ENCODE measurements around the gene ABR. TPM values are rescaled to one million over a fixed set of nuclear protein-coding genes. Genes with fewer than 3 reads are reported as not detected.
"Not testable (repeated sequence)": the region's sequence is repeated elsewhere in the genome, so short reads cannot be mapped to it uniquely, and the experiment has no call there.

Gene ABR
- total RNA-seq, 2 donors from 2014 or later = 79.1 to 80.5 TPM

DNA sequence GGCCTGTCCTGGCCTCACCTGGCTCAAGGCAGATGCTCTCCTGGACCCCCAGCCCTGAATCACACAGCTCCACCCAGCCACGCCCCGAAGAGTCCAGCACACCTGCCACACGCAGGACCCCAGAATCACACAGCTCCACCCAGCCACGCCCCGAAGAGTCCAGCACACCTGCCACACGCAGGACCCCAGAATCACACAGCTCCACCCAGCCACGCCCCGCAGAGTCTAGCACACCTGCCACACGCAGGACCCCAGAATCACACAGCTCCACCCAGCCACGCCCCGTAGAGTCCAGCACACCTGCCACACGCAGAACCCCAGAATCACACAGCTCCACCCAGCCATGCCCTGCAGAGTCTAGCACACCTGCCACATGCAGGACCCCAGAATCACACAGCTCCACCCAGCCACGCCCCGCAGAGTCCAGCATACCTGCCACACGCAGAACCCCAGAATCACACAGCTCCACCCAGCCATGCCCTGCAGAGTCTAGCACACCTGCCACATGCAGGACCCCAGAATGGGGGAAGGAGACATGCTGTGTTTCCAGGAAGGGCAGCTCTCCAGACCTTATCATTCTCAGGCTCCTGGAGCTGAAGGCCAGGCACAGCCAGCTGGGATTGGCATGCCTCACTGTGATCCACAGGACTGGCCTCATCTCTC is 105.7 kb downstream of the ABR start:
- not testable (repeated sequence) for H3K4me1 Mint-ChIP-seq (ENCODE audit: low read depth in 2 of 2); H3K27ac Mint-ChIP-seq; H3K4me3 Mint-ChIP-seq; DNase-seq (ENCODE audit: low spot score); ATAC-seq; H3K9me3 Mint-ChIP-seq; H3K27me3 Mint-ChIP-seq; H3K36me3 Mint-ChIP-seq

- no peaks in the 10 kb centered on the region for H3K27me3 Mint-ChIP-seq
- no peak for DNase-seq (ENCODE audit: low spot score)
- peaks cover 6% of the 10 kb centered on the region for H3K36me3 Mint-ChIP-seq
- H3K4me3 Mint-ChIP-seq = no peak overlapping the region
- H3K4me1 Mint-ChIP-seq (ENCODE audit: low read depth in 2 of 2) = peaks cover 0 to 3% of the 10 kb centered on the region in 2 donors
- no peak for ATAC-seq
- H3K27ac Mint-ChIP-seq = no peak overlapping the region
- H3K9me3 Mint-ChIP-seq = no peaks in the 10 kb centered on the region
Measured at GRCh38 chr17:1073241-1073962, 106.4 kb downstream of the ABR start.

GRCh38 chr17:1072551-1072961 is 107.2 kb downstream of the ABR start:
- no peaks in the 10 kb centered on the region for H3K27me3 Mint-ChIP-seq
- no peak overlapping the region for H3K4me3 Mint-ChIP-seq
- H3K36me3 Mint-ChIP-seq = peaks cover 6% of the 10 kb centered on the region
- DNase-seq (ENCODE audit: low spot score) = peak; percentile 58
- H3K9me3 Mint-ChIP-seq = no peaks in the 10 kb centered on the region
- peak in 1 of 2 donors; percentile 43 for ATAC-seq
- no peak overlapping the region for H3K27ac Mint-ChIP-seq
- H3K4me1 Mint-ChIP-seq (ENCODE audit: low read depth in 2 of 2) = peaks cover 0 to 3% of the 10 kb centered on the region in 2 donors

DNA sequence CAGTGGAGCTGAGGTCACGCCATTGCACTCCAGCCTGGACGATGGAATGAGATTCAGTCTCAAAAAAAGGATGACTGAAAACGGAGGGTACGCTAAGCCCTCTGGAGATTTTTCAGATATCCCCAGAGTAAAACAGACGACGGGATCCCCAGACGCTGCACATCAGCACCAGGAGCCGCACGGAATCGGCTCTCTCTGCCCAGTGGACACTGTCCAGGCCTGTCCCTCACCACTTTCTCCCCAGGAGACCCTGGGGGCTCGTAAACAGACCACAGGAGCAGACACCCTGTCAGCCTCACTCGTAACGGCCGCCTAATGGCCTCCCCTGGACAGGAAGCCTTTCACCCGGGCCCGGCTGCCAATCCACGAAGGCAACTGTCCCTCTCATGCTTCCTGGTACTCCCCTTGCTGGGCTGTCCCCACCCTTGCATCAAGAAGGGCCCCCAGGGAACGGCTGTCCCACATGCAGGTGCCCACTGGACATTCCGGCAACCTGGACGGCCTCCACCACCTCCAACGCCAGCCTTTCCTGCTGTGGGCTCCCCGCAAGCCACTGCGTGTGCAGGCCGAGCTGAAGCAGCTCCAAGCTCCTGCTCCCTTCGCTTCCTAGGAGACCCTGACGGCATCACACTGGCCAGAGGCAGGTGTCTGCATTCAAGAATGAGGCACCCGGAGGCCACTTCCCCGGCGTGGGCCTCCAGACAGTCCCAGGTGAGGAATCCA is 108.5 kb downstream of the ABR start:
- DNase-seq (ENCODE audit: low spot score) (peak; percentile 54), ATAC-seq (no peak)
- H3K9me3 Mint-ChIP-seq = peaks cover 1% of the 10 kb centered on the region
- peaks cover 0 to 3% of the 10 kb centered on the region in 2 donors for H3K4me1 Mint-ChIP-seq (ENCODE audit: low read depth in 2 of 2)
- H3K4me3 Mint-ChIP-seq = no peak overlapping the region
- no peaks in the 10 kb centered on the region for H3K27me3 Mint-ChIP-seq
- H3K27ac Mint-ChIP-seq = no peak overlapping the region
- H3K36me3 Mint-ChIP-seq = peaks cover 14% of the 10 kb centered on the region

DNA sequence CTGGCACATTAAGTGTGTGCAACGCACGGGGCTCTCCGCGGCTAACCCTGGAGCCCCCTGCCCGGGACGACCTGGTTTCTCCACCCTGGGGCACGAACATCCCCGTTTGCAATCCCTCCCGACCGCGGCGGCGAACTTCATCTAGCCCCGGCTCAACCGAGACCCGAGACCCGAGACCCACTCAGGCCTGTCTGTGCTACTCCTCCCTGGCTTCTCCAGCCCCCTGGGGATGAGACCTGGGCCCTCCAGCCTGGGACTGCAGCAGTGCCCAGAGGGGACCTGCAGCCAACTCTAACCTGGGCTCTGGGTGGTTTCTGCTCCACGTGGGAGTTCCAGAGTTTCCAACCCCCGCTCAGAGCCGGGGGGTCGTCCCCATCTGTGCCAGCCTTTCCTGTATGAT is 109.4 kb downstream of the ABR start:
- no peak overlapping the region for H3K27ac Mint-ChIP-seq
- no peaks in the 10 kb centered on the region for H3K27me3 Mint-ChIP-seq
- ATAC-seq = no peak

DNA sequence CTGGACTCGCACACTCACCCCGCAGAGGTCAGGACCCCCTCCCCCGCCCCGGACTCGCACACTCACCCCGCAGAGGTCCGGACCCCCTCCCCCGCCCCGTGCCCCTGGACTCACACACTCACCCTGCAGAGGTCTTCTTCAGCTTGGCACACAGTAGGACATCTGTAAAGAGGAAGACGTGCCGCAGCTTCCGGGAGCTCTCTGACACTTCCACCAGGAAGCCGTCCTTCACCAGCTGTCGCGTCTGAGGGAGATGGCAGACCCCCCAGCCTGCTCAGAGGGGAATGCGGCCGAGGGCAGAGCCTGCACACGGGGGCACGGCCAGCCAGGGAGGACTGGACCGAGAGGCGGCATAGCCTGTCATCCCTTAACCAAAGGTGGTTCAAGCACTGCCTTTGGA is 109.9 kb downstream of the ABR start:
- Mint-ChIP-seq H3K36me3 (peaks cover 23% of the 10 kb centered on the region), H3K9me3 (peaks cover 4% of the 10 kb centered on the region)
- no peak for ATAC-seq

More for the DNA sequence above, 109.4 kb downstream of the ABR start:
- DNase-seq (ENCODE audit: low spot score) = peak; percentile 58
- no peak overlapping the region for H3K4me3 Mint-ChIP-seq
- peaks cover 0 to 3% of the 10 kb centered on the region in 2 donors for H3K4me1 Mint-ChIP-seq (ENCODE audit: low read depth in 2 of 2)
- peaks cover 4% of the 10 kb centered on the region for H3K9me3 Mint-ChIP-seq
- peaks cover 22% of the 10 kb centered on the region for H3K36me3 Mint-ChIP-seq

DNA sequence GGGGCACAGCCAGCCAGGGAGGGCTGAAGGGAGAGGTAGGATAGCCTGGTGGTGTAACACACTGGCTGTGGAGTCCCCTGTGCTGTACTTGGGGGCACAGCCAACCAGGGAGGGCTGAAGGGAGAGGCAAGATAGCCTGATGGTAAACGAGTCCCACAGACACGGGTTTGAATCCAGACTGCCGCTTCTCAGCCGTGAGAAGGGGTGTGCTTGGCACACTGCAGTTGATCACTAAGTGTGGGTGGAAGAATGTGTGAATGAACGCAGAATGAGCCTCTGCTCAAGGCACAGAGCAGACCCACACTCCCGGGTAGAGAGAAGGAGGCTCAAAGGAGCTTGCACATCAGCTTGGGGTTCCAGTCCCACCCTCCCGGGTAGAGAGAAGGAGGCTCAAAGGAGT is 111.4 kb downstream of the ABR start:
- peaks cover 0 to 3% of the 10 kb centered on the region in 2 donors for H3K4me1 Mint-ChIP-seq (ENCODE audit: low read depth in 2 of 2)
- DNase-seq (ENCODE audit: low spot score) (peak; percentile 13), ATAC-seq (no peak)
- H3K9me3 Mint-ChIP-seq = peaks cover 4% of the 10 kb centered on the region
- H3K27me3 Mint-ChIP-seq = no peaks in the 10 kb centered on the region
- H3K27ac Mint-ChIP-seq = no peak overlapping the region
- H3K4me3 Mint-ChIP-seq = no peak overlapping the region
- H3K36me3 Mint-ChIP-seq = peaks cover 23% of the 10 kb centered on the region

More for the DNA sequence above, 109.9 kb downstream of the ABR start:
- DNase-seq (ENCODE audit: low spot score) = peak; percentile 22
- Mint-ChIP-seq H3K27me3 (no peaks in the 10 kb centered on the region), H3K4me3 (no peak overlapping the region), H3K4me1 (ENCODE audit: low read depth in 2 of 2) (peaks cover 0 to 3% of the 10 kb centered on the region in 2 donors), H3K27ac (no peak overlapping the region)

GRCh38 chr17:1067282-1067956 is 112.4 kb downstream of the ABR start:
- Mint-ChIP-seq H3K4me1 (ENCODE audit: low read depth in 2 of 2) (peaks cover 0 to 3% of the 10 kb centered on the region in 2 donors), H3K9me3 (peaks cover 4% of the 10 kb centered on the region), H3K27ac (no peak overlapping the region), H3K36me3 (peaks cover 23% of the 10 kb centered on the region), H3K27me3 (no peaks in the 10 kb centered on the region), H3K4me3 (no peak overlapping the region)
- no peak for ATAC-seq
- DNase-seq (ENCODE audit: low spot score) = peak; percentile 23

DNA sequence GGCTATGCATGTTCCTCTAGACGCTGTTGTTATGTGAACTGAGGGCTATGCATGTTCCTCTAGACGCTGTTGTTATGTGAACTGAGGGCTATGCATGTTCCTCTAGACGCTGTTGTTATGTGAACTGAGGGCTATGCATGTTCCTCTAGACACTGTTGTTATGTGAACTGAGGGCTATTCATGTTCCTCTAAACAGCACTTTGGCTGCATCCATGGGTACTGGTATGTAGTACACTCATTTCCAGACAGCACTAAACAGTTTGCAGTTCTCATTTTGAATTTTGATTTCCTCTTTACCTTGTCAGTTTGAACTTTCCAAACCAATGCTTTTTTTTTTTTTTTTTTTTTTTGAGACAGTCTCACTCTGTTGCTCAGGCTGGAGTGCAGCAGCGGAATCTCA is 114.4 kb downstream of the ABR start:
- peaks cover 23% of the 10 kb centered on the region for H3K36me3 Mint-ChIP-seq
- not testable (repeated sequence) for ATAC-seq; H3K9me3 Mint-ChIP-seq; H3K4me1 Mint-ChIP-seq (ENCODE audit: low read depth in 2 of 2); H3K4me3 Mint-ChIP-seq; H3K27ac Mint-ChIP-seq; DNase-seq (ENCODE audit: low spot score); H3K27me3 Mint-ChIP-seq

DNA sequence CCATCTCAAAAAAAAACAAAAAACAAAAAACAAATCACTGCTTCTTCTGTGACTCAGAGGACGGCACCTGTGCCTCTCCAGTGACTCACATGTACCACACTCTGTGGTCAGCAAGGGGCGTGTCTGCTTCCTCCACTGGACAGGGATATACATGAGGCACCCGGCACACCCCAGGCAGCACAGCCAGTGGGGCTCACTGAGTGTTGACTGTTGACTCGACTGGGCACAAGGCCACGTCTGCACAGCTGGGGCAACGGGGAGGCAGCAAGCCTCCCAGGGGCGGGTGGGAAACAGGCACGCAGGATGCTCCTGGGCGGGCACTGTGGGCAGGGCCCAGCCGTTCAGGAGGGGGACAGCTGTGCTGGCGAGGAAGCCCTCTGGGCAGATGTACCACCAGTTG is 118.8 kb downstream of the ABR start:
- Mint-ChIP-seq H3K4me3 (no peak overlapping the region), H3K4me1 (ENCODE audit: low read depth in 2 of 2) (peaks cover 0 to 2% of the 10 kb centered on the region in 2 donors), H3K9me3 (no peaks in the 10 kb centered on the region), H3K27ac (no peak overlapping the region), H3K36me3 (peaks cover 15% of the 10 kb centered on the region), H3K27me3 (no peaks in the 10 kb centered on the region)
- peak; percentile 56 for DNase-seq (ENCODE audit: low spot score)
- peak; percentile 70 to 78 for ATAC-seq

DNA sequence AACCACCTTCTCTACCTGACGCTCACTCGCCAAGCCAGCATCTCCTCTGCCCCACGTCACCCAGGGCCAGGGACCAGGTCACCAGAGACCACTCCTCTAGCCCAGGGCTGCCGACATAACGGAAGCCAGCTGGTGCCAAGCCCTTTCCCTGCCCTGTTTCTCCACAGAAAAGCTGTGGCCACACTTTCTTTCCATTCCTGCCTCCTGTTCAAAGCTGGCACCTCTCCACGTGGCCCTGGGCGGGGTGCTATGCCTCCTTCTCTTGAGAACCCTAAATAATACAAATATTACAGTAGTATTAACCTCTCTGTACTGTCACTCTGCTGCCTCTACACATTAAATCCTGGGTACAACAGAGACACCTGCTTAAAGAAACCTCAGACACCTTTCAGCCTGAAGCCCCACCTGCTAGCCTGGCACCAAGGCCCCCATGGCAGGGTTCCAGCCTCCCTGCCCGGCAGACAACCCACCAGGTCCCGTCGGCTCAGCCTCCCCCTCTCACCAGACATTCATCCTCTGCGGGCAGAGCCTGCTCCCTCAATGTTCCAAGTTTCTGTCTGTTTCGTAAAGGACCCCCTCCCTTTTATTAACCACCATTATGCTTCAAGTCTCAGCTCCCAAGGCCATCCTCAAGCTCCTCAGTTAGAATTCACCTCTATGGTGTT is 120.5 kb downstream of the ABR start:
- Mint-ChIP-seq H3K27me3 (no peaks in the 10 kb centered on the region), H3K9me3 (no peaks in the 10 kb centered on the region), H3K36me3 (peaks cover 8% of the 10 kb centered on the region), H3K4me1 (ENCODE audit: low read depth in 2 of 2) (peaks cover 0 to 2% of the 10 kb centered on the region in 2 donors), H3K27ac (no peak overlapping the region), H3K4me3 (no peak overlapping the region)
- no peak for DNase-seq (ENCODE audit: low spot score)
- ATAC-seq = no peak

- Mint-ChIP-seq H3K4me1 (ENCODE audit: low read depth in 2 of 2) (peaks cover 0 to 2% of the 10 kb centered on the region in 2 donors), H3K27ac (no peak overlapping the region)
- peak; percentile 39 to 50 for ATAC-seq
Measured at GRCh38 chr17:1058423-1059130, 121.2 kb downstream of the ABR start.

GRCh38 chr17:1056761-1057160 is 123.0 kb downstream of the ABR start:
- no peak for DNase-seq (ENCODE audit: low spot score)
- no peak overlapping the region for H3K4me3 Mint-ChIP-seq
- no peaks in the 10 kb centered on the region for H3K9me3 Mint-ChIP-seq
- peaks cover 8% of the 10 kb centered on the region for H3K36me3 Mint-ChIP-seq
- no peaks in the 10 kb centered on the region for H3K27me3 Mint-ChIP-seq
- ATAC-seq = no peak
- peaks cover 0 to 2% of the 10 kb centered on the region in 2 donors for H3K4me1 Mint-ChIP-seq (ENCODE audit: low read depth in 2 of 2)
- H3K27ac Mint-ChIP-seq = no peak overlapping the region

More at GRCh38 chr17:1058423-1059130, 121.2 kb downstream of the ABR start:
- H3K27me3 Mint-ChIP-seq = no peaks in the 10 kb centered on the region
- H3K9me3 Mint-ChIP-seq = no peaks in the 10 kb centered on the region
- no peak overlapping the region for H3K4me3 Mint-ChIP-seq
- H3K36me3 Mint-ChIP-seq = peaks cover 8% of the 10 kb centered on the region
- no peak for DNase-seq (ENCODE audit: low spot score)
